ENCODE results near the gene AP3B1.

GRCh38 chr5:78245136-78245535 is 49.4 kb downstream of the AP3B1 start:
- TF ChIP-seq CTCF (IDR thresholded peaks at IDR 0.05; ENCODE audit: poor library complexity), result no peak
- TF ChIP-seq EZH2 (IDR thresholded peaks at IDR 0.05; ENCODE audit: borderline replicate concordance), result no peak
